Measurements from ENCODE around the gene BUD23.
"Not testable (repeated sequence)": the region's sequence is repeated elsewhere in the genome, so short reads cannot be mapped to it uniquely, and the experiment has no call there.

Gene BUD23

GRCh38 chr7:73719806-73720169 lies 36.4 kb downstream of the BUD23 start:
- peak in 1 of 3 experiments; percentile 63 for DNase-seq

- not testable (repeated sequence) for DNase-seq
These were observed 37.0 kb downstream of the BUD23 start for GRCh38 chr7:73720443-73720842.

- DNase-seq, result no peak
These were observed 38.0 kb downstream of the BUD23 start for GRCh38 chr7:73721377-73721817.

DNA sequence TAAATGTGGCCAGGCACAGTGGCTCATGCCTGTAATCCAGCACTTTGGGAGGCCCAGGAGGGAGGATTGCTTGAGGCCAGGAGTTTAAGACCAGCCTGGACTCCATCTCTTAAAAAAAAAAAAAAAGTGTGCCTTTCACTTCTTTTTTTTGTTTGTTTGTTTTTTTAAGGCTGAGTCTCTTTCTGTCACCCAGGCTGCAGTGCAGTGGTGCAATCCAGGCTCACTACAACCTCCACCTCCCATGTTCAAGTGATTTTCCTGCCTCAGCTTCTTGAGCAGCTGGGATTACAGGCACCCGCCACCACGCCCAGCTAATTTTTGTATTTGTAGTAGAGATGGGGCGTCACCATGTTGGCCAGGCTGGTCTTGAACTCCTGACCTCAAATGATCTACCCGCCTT lies 38.8 kb downstream of the BUD23 start:
- DNase-seq, result not testable (repeated sequence)

DNA sequence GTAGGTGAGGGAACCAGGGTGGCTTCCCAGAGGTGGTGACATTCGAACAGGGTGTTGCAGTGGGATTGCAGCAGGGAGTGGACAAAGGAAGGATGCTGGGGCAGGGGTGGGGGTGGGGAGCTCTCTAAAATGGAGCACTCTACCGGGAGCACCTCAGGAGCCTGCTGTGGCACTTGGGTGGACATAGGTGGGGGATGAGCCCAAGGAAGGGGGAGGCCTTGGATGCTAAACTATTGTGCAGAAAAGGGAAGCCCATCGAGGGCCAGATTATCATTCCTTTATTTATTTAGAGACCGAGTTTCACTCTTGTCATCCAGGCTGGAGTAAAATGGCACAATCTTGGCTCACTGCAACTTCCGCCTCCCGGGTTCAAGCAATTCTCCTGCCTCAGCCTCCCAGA lies 39.4 kb downstream of the BUD23 start:
- DNase-seq, result no peak

- no peak for DNase-seq
These were observed 40.4 kb downstream of the BUD23 start for GRCh38 chr7:73723813-73724212.

GRCh38 chr7:73726083-73726466 lies 42.7 kb downstream of the BUD23 start:
- no peak for DNase-seq

DNA sequence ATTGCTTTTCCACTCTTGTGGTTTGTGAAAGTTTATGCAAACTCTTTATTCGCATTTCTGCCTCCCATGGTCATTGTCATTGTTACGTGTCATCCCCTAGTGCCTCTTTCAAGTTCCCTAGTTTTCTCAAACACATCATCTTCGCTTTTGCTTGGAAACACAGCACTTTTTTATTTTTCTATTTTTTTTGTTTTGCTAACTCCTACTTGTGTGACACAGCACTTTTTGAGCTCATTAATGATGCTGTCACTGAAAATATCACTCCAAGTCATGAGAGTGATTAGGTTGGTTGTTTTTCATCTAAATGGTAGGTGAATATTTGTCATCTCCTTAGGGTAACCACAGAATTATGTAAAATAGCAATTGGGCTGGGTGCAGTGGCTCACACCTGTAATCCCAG lies 44.6 kb downstream of the BUD23 start:
- no peak for DNase-seq

- DNase-seq, result no peak
These were observed 45.2 kb downstream of the BUD23 start for GRCh38 chr7:73728551-73728950.

DNA sequence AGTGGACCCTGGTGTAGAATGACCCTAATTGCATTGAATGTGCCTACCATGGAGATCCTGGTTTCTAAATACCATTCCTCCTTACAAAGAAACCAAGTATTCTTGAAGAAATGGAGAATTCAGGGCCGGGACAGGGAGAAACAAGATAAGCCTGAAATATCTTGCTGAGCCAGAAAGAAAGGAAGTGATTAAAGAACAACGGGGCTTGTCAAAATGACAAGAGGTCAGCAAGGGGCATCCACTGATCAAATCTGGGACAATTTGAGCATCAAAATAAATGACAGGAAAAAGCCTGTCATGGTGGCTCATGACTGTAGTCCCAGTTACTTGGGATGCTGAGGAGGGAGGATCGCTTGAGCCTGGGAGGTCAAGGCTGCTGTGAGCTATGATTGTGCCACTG lies 47.1 kb downstream of the BUD23 start:
- no peak for DNase-seq

DNA sequence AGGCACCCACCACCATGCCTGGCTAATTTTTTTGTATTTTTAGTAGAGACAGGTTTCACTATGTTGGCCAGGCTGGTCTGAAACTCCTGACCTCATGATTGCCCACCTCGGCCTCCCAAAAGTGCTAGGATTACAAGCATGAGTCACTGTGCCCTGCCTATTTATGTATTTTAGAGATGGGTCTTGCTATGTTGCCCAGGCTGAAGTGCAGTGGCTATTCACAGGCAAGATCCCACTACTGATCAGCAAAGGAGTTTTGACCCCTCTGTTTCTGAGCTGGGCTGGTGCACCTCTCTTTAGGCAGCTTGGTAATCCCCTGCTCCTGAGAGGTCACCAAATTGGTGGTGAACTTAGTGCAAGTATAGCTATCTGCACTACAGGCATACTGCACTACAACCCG lies 49.0 kb downstream of the BUD23 start:
- DNase-seq, result no peak

DNA sequence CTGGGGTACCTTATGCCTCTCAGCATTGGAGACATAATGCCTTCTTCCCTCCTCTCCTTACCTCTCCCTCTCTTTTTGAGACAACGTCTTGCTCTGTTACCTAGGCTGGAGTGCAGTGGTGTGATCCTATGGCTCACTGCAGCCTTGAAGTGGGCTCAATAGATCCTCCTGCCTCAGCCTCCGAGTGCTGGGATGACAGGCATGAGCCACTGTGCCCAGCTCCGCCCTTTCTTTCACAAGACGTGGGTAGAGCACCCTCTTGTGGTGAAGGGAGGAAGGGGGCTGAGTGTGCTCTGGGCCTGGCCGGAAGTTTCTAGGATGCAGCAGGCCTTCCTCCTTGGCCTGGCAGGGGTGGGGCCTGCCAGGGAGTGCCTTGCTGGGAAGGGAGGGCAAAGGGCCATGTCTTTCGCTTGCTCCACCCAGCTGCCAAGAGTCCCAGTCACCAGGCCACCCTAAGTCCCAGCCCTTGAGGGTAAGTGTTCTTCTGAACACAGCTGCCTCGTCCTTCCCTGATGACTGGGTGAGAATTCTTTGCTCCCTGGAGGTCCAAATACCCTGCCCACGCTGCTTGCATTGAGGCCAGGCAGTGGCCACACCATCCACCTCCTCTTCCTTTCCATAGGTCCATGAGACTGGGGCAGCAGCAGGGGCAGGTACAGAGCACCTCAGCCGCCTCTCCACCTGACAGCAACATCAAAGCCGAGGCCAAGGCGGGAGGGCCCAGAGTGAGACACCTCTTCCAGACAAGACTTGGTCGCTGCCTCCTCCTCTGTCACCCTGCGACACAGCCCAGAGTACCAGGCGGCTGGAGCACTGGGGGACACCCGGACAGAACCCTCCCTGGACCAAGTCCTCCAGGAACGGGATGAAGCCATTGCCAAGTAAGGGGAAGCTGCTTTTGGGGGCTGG lies 51.5 kb downstream of the BUD23 start:
- DNase-seq, result peak; percentile 84 to 96 (median 93)

- no peak for DNase-seq
These were observed 52.1 kb downstream of the BUD23 start for GRCh38 chr7:73735528-73735905.

GRCh38 chr7:73736885-73737284 lies 53.5 kb downstream of the BUD23 start:
- no peak for DNase-seq

GRCh38 chr7:73737491-73738219 lies 54.3 kb downstream of the BUD23 start:
- no peak for DNase-seq

DNA sequence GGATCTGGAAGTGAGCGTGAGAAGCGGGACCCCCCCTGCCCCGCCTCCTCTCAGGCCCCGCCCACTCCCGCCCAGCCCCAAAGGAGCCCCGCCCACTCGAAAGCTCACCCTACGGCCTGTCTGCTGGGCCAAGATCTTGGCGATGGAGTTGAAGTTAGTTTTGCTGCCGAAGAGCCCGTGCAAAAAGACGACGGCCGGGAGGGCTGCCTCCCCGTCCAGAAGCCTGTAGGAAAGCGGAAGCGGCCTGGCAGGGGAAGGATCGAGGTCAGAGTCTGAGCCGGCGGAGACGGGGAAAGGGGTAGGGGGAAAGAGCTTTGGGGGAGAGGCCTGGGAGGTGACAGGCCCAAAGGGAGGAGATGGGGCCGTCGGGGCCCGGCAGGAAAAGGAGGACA lies 54.8 kb downstream of the BUD23 start:
- DNase-seq, result peak; percentile 69 to 87 (median 80)

GRCh38 chr7:73738612-73739386 lies 55.4 kb downstream of the BUD23 start, which contains the start of gene ABHD11:
Gene ABHD11, minus strand, starts transcription at chr7:73738802. Its CDS starts 32 bp downstream, at chr7:73738770.
- DNase-seq, result peak; percentile 99

GRCh38 chr7:73739387-73739767 lies 56.0 kb downstream of the BUD23 start:
- no peak for DNase-seq

GRCh38 chr7:73740212-73740611 lies 56.8 kb downstream of the BUD23 start:
- no peak for DNase-seq

- DNase-seq, result peak in 1 of 3 experiments; percentile 50
These were observed 57.4 kb downstream of the BUD23 start for GRCh38 chr7:73740771-73741170.

GRCh38 chr7:73741600-73741999 lies 58.2 kb downstream of the BUD23 start:
- DNase-seq, result peak; percentile 77 to 88 (median 78)

GRCh38 chr7:73742338-73742752 lies 58.9 kb downstream of the BUD23 start:
- DNase-seq, result peak in 2 of 3 experiments; percentile 54 to 89
